ENCODE measurements around the gene LYPD6B. TPM values are rescaled to one million over a fixed set of nuclear protein-coding genes. Genes with fewer than 3 reads are reported as not detected.

Gene LYPD6B
- total RNA-seq, 1 donor: 2.5 TPM

DNA sequence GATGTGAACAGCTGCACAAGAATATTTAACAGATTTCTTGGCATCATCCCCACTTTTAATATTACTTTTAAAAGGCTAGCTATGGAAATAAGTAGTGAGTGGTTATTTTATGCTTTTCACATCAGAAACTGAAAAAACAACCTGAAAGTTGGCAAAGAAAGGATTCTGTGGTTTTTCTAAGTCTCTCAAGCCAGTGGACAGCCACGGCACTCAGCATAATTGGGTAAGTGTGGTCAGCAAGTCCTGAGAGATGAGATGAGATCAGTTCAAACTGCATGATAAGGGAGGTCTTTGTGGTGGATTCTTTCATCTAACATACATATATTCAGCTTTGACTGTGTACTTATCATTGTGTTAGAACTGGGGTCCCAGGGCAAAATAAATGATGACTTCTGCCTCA lies 105.2 kb downstream of the LYPD6B start:
- no peak for DNase-seq (ENCODE audit: insufficient read length, low spot score, missing footprints)

GRCh38 chr2:149145314-149146295 lies 107.1 kb downstream of the LYPD6B start:
- DNase-seq (ENCODE audit: insufficient read length, low spot score, missing footprints): no peak

More for the DNA sequence above, 105.2 kb downstream of the LYPD6B start:
- TF ChIP-seq, protein P1, sequence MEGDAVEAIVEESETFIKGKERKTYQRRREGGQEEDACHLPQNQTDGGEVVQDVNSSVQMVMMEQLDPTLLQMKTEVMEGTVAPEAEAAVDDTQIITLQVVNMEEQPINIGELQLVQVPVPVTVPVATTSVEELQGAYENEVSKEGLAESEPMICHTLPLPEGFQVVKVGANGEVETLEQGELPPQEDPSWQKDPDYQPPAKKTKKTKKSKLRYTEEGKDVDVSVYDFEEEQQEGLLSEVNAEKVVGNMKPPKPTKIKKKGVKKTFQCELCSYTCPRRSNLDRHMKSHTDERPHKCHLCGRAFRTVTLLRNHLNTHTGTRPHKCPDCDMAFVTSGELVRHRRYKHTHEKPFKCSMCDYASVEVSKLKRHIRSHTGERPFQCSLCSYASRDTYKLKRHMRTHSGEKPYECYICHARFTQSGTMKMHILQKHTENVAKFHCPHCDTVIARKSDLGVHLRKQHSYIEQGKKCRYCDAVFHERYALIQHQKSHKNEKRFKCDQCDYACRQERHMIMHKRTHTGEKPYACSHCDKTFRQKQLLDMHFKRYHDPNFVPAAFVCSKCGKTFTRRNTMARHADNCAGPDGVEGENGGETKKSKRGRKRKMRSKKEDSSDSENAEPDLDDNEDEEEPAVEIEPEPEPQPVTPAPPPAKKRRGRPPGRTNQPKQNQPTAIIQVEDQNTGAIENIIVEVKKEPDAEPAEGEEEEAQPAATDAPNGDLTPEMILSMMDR (IDR thresholded peaks at IDR 0.05; ENCODE audit: extremely low read depth, low read depth, low read length): no peak
- Histone ChIP-seq H2AFZ (ENCODE audit: low read length) (no peak overlapping the region), H3K27me3 (ENCODE audit: insufficient read depth, low read length) (no peaks in the 10 kb centered on the region), H3K79me2 (ENCODE audit: insufficient read depth, low read length) (no peaks in the 10 kb centered on the region), H3K4me1 (ENCODE audit: insufficient read depth, low read length) (no peaks in the 10 kb centered on the region), H3K9me3 (ENCODE audit: low read depth, low read length) (no peaks in the 10 kb centered on the region), H4K20me1 (ENCODE audit: insufficient read depth, low read length) (no peaks in the 10 kb centered on the region), H3K36me3 (ENCODE audit: insufficient read depth, low read length) (no peaks in the 10 kb centered on the region), H3K4me2 (ENCODE audit: insufficient read depth, low read length) (no peak overlapping the region), H3K4me3 (ENCODE audit: insufficient read depth, low read length) (no peak overlapping the region), H3K27ac (ENCODE audit: low read depth, low read length) (no peak overlapping the region)

GRCh38 chr2:149146876-149147275 lies 108.4 kb downstream of the LYPD6B start:
- Histone ChIP-seq H3K4me1 (ENCODE audit: insufficient read depth, low read length) (no peaks in the 10 kb centered on the region), H3K27me3 (ENCODE audit: insufficient read depth, low read length) (no peaks in the 10 kb centered on the region), H3K4me3 (ENCODE audit: insufficient read depth, low read length) (no peak overlapping the region), H4K20me1 (ENCODE audit: insufficient read depth, low read length) (no peaks in the 10 kb centered on the region), H3K27ac (ENCODE audit: low read depth, low read length) (no peak overlapping the region), H3K4me2 (ENCODE audit: insufficient read depth, low read length) (no peak overlapping the region), H3K36me3 (ENCODE audit: insufficient read depth, low read length) (no peaks in the 10 kb centered on the region), H3K9me3 (ENCODE audit: low read depth, low read length) (no peaks in the 10 kb centered on the region), H2AFZ (ENCODE audit: low read length) (no peak overlapping the region), H3K79me2 (ENCODE audit: insufficient read depth, low read length) (no peaks in the 10 kb centered on the region)
- no peak for DNase-seq (ENCODE audit: insufficient read length, low spot score, missing footprints)
- TF ChIP-seq, protein P1 (IDR thresholded peaks at IDR 0.05; ENCODE audit: extremely low read depth, low read depth, low read length): no peak

More at GRCh38 chr2:149145314-149146295, 107.1 kb downstream of the LYPD6B start:
- no peaks in the 10 kb centered on the region for H4K20me1 ChIP-seq (ENCODE audit: insufficient read depth, low read length)
- H3K79me2 ChIP-seq (ENCODE audit: insufficient read depth, low read length): no peaks in the 10 kb centered on the region
- H3K9me3 ChIP-seq (ENCODE audit: low read depth, low read length): no peaks in the 10 kb centered on the region
- no peaks in the 10 kb centered on the region for H3K36me3 ChIP-seq (ENCODE audit: insufficient read depth, low read length)
- TF ChIP-seq, protein P1 (IDR thresholded peaks at IDR 0.05; ENCODE audit: extremely low read depth, low read depth, low read length): no peak
- H3K4me3 ChIP-seq (ENCODE audit: insufficient read depth, low read length): no peak overlapping the region
- H3K27me3 ChIP-seq (ENCODE audit: insufficient read depth, low read length): no peaks in the 10 kb centered on the region
- H3K4me1 ChIP-seq (ENCODE audit: insufficient read depth, low read length): no peaks in the 10 kb centered on the region
- no peak overlapping the region for H3K27ac ChIP-seq (ENCODE audit: low read depth, low read length)
- no peak overlapping the region for H2AFZ ChIP-seq (ENCODE audit: low read length)
- H3K4me2 ChIP-seq (ENCODE audit: insufficient read depth, low read length): no peak overlapping the region

Measured in osteoblast (primary cell).